AG10803 (cell line): ENCODE results near the gene CCDC136.

Experiments
- DNase-seq: peaks from one replicate; pipeline ENCODE4 v3.0.0; 2010; ENCODE audit warnings: low read depth
- H3K4me3 ChIP-seq: 2 replicates; pipeline ENCODE4 v1.5.1; 2011; ENCODE audit warnings: mild to moderate bottlenecking, low read length, control low read depth
- CTCF ChIP-seq: conservative IDR thresholded peaks from 2 replicates; pipeline ENCODE4 v1.5.1; 2011; ENCODE audit warnings: mild to moderate bottlenecking, low read length, control low read depth, inconsistent platforms

The CCDC136 gene

GRCh38 chr7:128852537-128853254 is 60.9 kb downstream of the CCDC136 start:
- DNase-seq = no peak
- TF ChIP-seq CTCF = no peak
- no peak overlapping the region for H3K4me3 ChIP-seq

- H3K4me3 ChIP-seq = no peak overlapping the region
- TF ChIP-seq CTCF = no peak
- no peak for DNase-seq
These were observed 62.0 kb downstream of the CCDC136 start for GRCh38 chr7:128853799-128854198.

- no peak for DNase-seq
- no peak for TF ChIP-seq CTCF
- H3K4me3 ChIP-seq = no peak overlapping the region
These were observed 62.6 kb downstream of the CCDC136 start for GRCh38 chr7:128854396-128854795.

GRCh38 chr7:128855559-128855958 is 63.8 kb downstream of the CCDC136 start:
- TF ChIP-seq CTCF = no peak
- H3K4me3 ChIP-seq = no peak overlapping the region
- no peak for DNase-seq

- TF ChIP-seq CTCF = no peak
- no peak for DNase-seq
- no peak overlapping the region for H3K4me3 ChIP-seq
These were observed 64.4 kb downstream of the CCDC136 start for GRCh38 chr7:128856001-128856718.

- no peak overlapping the region for H3K4me3 ChIP-seq
- TF ChIP-seq CTCF = no peak
- DNase-seq = no peak
These were observed 66.8 kb downstream of the CCDC136 start for GRCh38 chr7:128858380-128859231.
